ENCODE measurements around the gene POLR2C. TPM values are rescaled to one million over a fixed set of nuclear protein-coding genes. Genes with fewer than 3 reads are reported as not detected.

The POLR2C gene
- total and polyA plus RNA-seq, 2 of the 13 experiments (the other 11 are each of a cell fraction or from before 2014, with no cell fraction given), result 104 to 216 TPM

GRCh38 chr16:57424583-57424982 is 37.9 kb upstream of the POLR2C start:
- peaks cover 9% of the 10 kb centered on the region for H3K4me1 ChIP-seq (ENCODE audit: insufficient read depth, low read length)
- no peak overlapping the region for H3K9ac ChIP-seq (ENCODE audit: insufficient read depth, low read depth, low read length)
- 86% methylated on average over 3 of the region's 3 CpGs for WGBS (ENCODE audit: low lambda C conversion rate)
- no peaks in the 10 kb centered on the region for H3K27me3 ChIP-seq (ENCODE audit: control insufficient read depth in 1 of 2, insufficient read depth in 2 of 2, low read length in 2 of 2)
- CTCF ChIA-PET (ENCODE audit: low intra/inter-chr PET ratio, low total read pairs), result interaction anchor here (0.8 kb wide), 1 partner anchor 124 kb away, joined by 3 read pairs; no protein-coding TSS in a partner anchor
- no peak overlapping the region for H2AFZ ChIP-seq (ENCODE audit: low read length)
- TF ChIP-seq ZBTB39 (CRISPR knock-in tag; IDR thresholded peaks at IDR 0.05), result no peak
- TF ChIP-seq ZNF20 (CRISPR knock-in tag; IDR thresholded peaks at IDR 0.05), result no peak
- TF ChIP-seq MYNN (CRISPR knock-in tag; IDR thresholded peaks at IDR 0.05; ENCODE audit: low read depth), result no peak
- no peak for TF ChIP-seq ETV5 (CRISPR knock-in tag; IDR thresholded peaks at IDR 0.05; ENCODE audit: borderline replicate concordance)
- no peak for TF ChIP-seq ZBTB2 (CRISPR knock-in tag; IDR thresholded peaks at IDR 0.05; ENCODE audit: low read depth)
- TF ChIP-seq SAP130 (CRISPR knock-in tag; IDR thresholded peaks at IDR 0.05; ENCODE audit: low read depth), result no peak
- FAIRE-seq, result no peak
- BruUV-seq (replicated peaks), result no TSS peak
- no peak for ATAC-seq
- no peaks in the 10 kb centered on the region for H3K9me3 ChIP-seq (ENCODE audit: low read length)
- peaks cover 8 to 22% of the 10 kb centered on the region in 2 experiments for H3K36me3 ChIP-seq (replicated peaks in 1 of 2; ENCODE audit: control insufficient read depth in 1 of 2, insufficient read depth in 2 of 2, low read length in 2 of 2)
- H3K27ac ChIP-seq (ENCODE audit: extremely low read length, insufficient read depth, low read length), result no peak overlapping the region
- DNase-seq (ENCODE audit: low spot score), result no peak
- no peaks in the 10 kb centered on the region for H3K79me2 ChIP-seq (ENCODE audit: insufficient read depth, low read length)
- in situ Hi-C loops (cut with HindIII; ENCODE audit: extremely low pct_ligation_motif_present, low pct_unique_long_range_greater_than_20kb) (loop anchor here (5.0 kb wide), 1 partner anchor 93 kb away; no protein-coding TSS in a partner anchor), intact Hi-C loops (cut with micrococcal nuclease; ENCODE audit: unreplicated experiment) (no loop called here)
- no peak overlapping the region for H3K4me2 ChIP-seq (ENCODE audit: low read depth, low read length)
- H3K4me3 ChIP-seq (replicated peaks in 1 of 3; ENCODE audit: insufficient read depth in 1 of 3, low read depth in 2 of 3, low read length in 3 of 3), result no peak overlapping the region
- H4K20me1 ChIP-seq (ENCODE audit: insufficient read depth, low read length), result no peaks in the 10 kb centered on the region
- POLR2A ChIA-PET, result interaction anchor here (1.0 to 1.1 kb wide), 2 partner anchors 22 to 23 kb away, joined by 3 to 5 read pairs; partner anchors contain the start of genes CIAPIN1 and COQ9
